Common myeloid progenitor, CD34-positive (primary cell): Measurements from ENCODE around the gene FAF2.

Experiments
- CTCF ChIA-PET: fragments of 350-600 bp; sonication (Branson Sonifier 250); formaldehyde crosslinking; loops from one replicate; lab custom pipeline; 2021; ENCODE audit warnings: antibody characterized with exemption; lab: Charles Lee
- POLR2A ChIA-PET: fragments of 350-600 bp; sonication (Branson Sonifier 250); formaldehyde crosslinking; loops from one replicate; lab custom pipeline; 2021; ENCODE audit warnings: antibody characterized with exemption; lab: Charles Lee
- DNase-seq, 3 donors: peaks; one replicate each; pipeline versions ENCODE4 v3.0.0 to v3.0.0-alpha.2; 2013
- H3K27ac ChIP-seq, 2 experiments: 1 replicate in 1 of 2; 2 replicates in 1 of 2; pipeline ENCODE4 v1.7.0; 2013; ENCODE audit warnings: inconsistent platforms in 2 of 2, low read length in 2 of 2, mild to moderate bottlenecking in 2 of 2, low read depth in 1 of 2, moderate library complexity in 1 of 2; ENCODE audit not compliant: severe bottlenecking in 2 of 2, insufficient read depth in 1 of 2, poor library complexity in 1 of 2
- H3K27me3 ChIP-seq, 5 experiments: replicated peaks in 2 of 5; 1 replicate in 3 of 5; 2 replicates in 2 of 5; pipeline versions ENCODE4 v1.6.1 to v1.7.0; 2013; ENCODE audit warnings: low read length in 4 of 5, mild to moderate bottlenecking in 2 of 5, moderate library complexity in 2 of 5, inconsistent platforms in 1 of 5; ENCODE audit not compliant: insufficient read depth in 5 of 5, control insufficient read depth in 4 of 5
- H3K36me3 ChIP-seq, 4 experiments: 1 replicate in 2 of 4; 2 replicates in 2 of 4; pipeline versions ENCODE4 v1.6.1 to v1.7.0; 2013; ENCODE audit warnings: low read length in 3 of 4, control low read depth in 1 of 4, mild to moderate bottlenecking in 1 of 4; ENCODE audit not compliant: control insufficient read depth in 4 of 4, insufficient read depth in 4 of 4
- H3K4me1 ChIP-seq, 4 experiments: 1 replicate in 3 of 4; 2 replicates in 1 of 4; pipeline versions ENCODE4 v1.6.1 to v1.7.1; 2013; ENCODE audit warnings: low read length in 3 of 4, mild to moderate bottlenecking in 3 of 4, control low read depth in 1 of 4, inconsistent platforms in 1 of 4, moderate library complexity in 1 of 4; ENCODE audit not compliant: control insufficient read depth in 4 of 4, insufficient read depth in 4 of 4; ENCODE audit errors: control extremely low read depth in 1 of 4
- H3K4me3 ChIP-seq, 7 experiments: 1 replicate in 4 of 7; 2 replicates in 3 of 7; pipeline versions ENCODE4 v1.5.1 to v1.7.0; 2013; ENCODE audit warnings: mild to moderate bottlenecking in 7 of 7, low read length in 6 of 7, moderate library complexity in 6 of 7, inconsistent platforms in 2 of 7, low read depth in 2 of 7, control low read depth in 1 of 7; ENCODE audit not compliant: insufficient read depth in 4 of 7, control insufficient read depth in 1 of 7; ENCODE audit errors: extremely low read depth in 1 of 7
- H3K9me3 ChIP-seq, 5 experiments: 1 replicate in 4 of 5; 2 replicates in 1 of 5; pipeline versions ENCODE4 v1.6.1 to v1.7.1; 2013; ENCODE audit warnings: low read length in 4 of 5, mild to moderate bottlenecking in 2 of 5, inconsistent platforms in 1 of 5, low read depth in 1 of 5, moderate library complexity in 1 of 5; ENCODE audit not compliant: control insufficient read depth in 4 of 5, insufficient read depth in 2 of 5; ENCODE audit errors: control extremely low read depth in 1 of 5
- whole genome bisulfite sequencing: methylation state at CpG from one replicate; pipeline ENCODE4 v1.1.5; 2013; ENCODE audit not compliant: insufficient coverage; 5-methylcytosine and 5-hydroxymethylcytosine counted together

The FAF2 gene

DNA sequence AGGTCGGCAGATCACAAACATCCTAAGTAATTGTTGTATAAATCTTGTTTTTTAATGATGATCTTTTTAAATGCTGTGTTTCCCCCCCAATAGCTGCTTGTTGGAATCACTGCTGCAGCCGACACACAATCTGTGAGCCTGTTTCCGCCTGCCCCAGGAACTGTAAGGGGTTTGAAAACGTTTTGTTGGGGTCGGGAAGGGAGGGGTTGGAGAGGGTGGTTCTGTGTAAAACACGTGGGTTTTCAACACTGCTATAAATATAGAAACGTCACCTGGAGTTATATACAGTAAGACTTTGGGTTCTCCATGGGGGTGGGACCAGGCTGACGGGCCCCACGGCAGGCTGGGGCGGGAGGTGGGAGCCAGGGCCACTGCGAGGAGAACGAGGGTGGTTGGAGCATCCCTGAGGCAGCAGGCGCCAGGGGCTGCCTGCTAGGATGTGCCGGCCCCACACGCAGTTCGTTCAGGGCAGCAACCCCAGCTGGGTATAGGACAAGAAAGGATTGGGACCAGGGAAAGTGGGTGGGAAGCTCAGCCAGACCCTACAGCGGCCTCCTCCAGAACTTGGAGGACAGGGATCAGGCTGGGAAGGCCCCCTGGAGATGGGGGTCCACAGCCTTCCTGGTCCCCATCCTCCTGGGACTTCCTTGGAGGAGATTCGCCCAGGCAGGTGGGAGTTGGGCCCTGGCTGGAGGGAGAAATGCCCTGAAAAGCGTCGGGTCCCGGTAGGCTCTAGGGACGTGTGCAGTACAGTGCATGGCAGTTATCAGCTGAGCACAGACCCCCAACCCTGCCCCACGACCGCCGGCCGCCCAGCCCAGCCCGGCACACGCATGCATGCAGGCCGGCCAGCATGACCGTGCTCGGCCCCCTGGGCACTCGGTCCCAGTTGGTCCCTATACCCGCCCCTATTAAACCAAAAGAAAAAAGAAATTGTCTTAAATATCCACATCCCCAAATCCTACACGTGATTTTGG is 79.3 kb downstream of the FAF2 start:
- POLR2A ChIA-PET = interaction anchor here (1.2 to 1.8 kb wide), 2 partner anchors 10 to 16 kb away, joined by 4 to 8 read pairs; partner anchors contain the start of gene RNF44
- CTCF ChIA-PET = no interaction called here
- H3K9me3 ChIP-seq = no peaks in the 10 kb centered on the region
- no peak overlapping the region for H3K4me3 ChIP-seq
- peaks cover 9 to 52% (median 39%) of the 10 kb centered on the region in 4 experiments for H3K36me3 ChIP-seq
- no peak for DNase-seq
- H3K4me1 ChIP-seq = peaks cover 0 to 53% (median 37%) of the 10 kb centered on the region in 4 experiments
- H3K27ac ChIP-seq = no peak overlapping the region
- WGBS = 88% methylated on average over 29 of the region's 34 CpGs
- H3K27me3 ChIP-seq = no peaks in the 10 kb centered on the region

DNA sequence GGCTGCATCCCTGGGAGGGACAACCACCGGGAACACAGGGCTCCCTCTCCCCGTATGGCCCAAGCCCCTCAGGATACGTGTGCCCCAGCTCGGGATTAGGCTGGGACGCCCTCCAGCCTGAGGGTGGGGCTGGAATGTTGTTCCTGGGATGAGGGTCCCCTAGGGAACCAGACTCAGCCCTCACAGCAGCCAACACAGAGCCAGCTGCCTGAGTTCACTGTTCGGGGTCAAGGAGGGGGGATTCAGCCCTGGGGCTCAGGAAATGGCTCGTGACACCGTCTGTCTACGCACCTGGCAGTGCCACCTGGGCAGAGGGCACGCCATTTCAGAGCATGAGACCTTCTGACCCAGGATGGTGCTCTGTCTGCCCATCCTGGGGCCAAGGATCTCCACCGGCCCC is 80.1 kb downstream of the FAF2 start:
- 91% methylated on average over 11 of the region's 11 CpGs for WGBS
- H3K4me3 ChIP-seq = no peak overlapping the region
- peaks cover 0 to 58% (median 45%) of the 10 kb centered on the region in 4 experiments for H3K4me1 ChIP-seq
- H3K27me3 ChIP-seq = no peaks in the 10 kb centered on the region
- no peak for DNase-seq
- ChIA-PET CTCF (interaction anchor here (0.6 to 1.8 kb wide), 2 partner anchors 11 to 42 kb away, joined by 3 to 4 read pairs; no protein-coding TSS in a partner anchor), POLR2A (interaction anchor here (1.8 kb wide), 1 partner anchor 9 kb away, joined by 8 read pairs; the partner anchor contains the start of gene RNF44)
- no peak overlapping the region for H3K27ac ChIP-seq
- no peaks in the 10 kb centered on the region for H3K9me3 ChIP-seq
- H3K36me3 ChIP-seq = peaks cover 9 to 52% (median 39%) of the 10 kb centered on the region in 4 experiments

DNA sequence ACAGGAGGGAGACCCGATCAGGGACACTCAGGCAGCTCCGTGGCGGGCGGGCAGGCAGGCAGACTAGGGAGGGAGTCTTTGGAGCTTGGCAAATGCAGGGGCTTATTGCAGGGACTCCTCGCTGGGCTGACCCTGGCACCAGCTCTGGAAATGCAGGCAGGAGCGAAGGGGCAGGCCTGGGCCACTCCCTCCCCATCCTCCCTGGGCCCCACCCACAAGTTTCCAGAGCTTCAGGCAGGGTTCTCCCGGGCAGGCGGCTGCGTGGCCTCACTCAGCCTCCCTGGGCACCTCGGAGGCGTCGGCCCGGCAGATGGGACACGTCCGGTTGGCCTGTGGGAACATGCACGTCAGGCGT is 80.6 kb downstream of the FAF2 start:
- Histone ChIP-seq H3K4me3 (no peak overlapping the region), H3K36me3 (peaks cover 9 to 52% (median 39%) of the 10 kb centered on the region in 4 experiments), H3K9me3 (no peaks in the 10 kb centered on the region), H3K27me3 (no peaks in the 10 kb centered on the region), H3K4me1 (peaks cover 2 to 60% (median 48%) of the 10 kb centered on the region in 4 experiments), H3K27ac (no peak overlapping the region)
- WGBS = 96% methylated on average over 16 of the region's 17 CpGs
- ChIA-PET CTCF (interaction anchor here (0.6 to 3.4 kb wide), 5 partner anchors 9 to 41 kb away, joined by 3 to 29 read pairs (median 4); no protein-coding TSS in a partner anchor), POLR2A (interaction anchor here (1.8 kb wide), 1 partner anchor 9 kb away, joined by 8 read pairs; the partner anchor contains the start of gene RNF44)
- DNase-seq = no peak

DNA sequence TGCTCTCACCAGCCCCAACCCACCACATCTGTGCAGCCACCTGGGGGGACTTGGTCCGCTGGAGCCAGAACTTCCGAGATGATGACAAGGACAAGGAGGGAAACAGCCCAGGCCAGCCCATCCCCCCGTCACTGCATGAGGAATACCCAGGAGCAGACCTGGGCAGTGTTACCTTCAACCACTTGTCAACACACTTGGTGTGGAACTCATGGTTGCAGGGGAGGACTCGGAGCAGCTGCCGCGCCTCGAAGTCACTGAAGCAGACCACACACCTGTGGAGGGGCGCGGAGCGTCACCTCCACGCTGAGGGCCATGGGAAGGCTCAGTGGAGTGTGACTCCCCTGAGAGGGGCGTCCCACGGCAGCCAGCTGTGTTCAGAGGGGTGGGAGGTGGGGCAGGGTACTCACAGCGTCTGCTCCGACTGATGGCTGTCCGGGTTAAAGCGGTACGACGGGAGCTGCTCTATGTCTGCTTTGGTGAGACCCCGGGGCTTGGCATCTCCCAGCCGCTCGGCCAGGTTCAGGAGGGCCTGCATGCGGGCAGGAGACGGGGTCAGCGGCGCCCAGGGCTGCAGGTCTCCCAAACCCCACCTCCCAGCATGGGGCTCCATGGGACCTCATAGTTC is 81.0 kb downstream of the FAF2 start:
- H3K27ac ChIP-seq = no peak overlapping the region
- 93% methylated on average over 24 of the region's 26 CpGs for WGBS
- H3K4me3 ChIP-seq = no peak overlapping the region
- H3K9me3 ChIP-seq = no peaks in the 10 kb centered on the region
- no peak for DNase-seq
- peaks cover 3 to 61% (median 53%) of the 10 kb centered on the region in 4 experiments for H3K4me1 ChIP-seq
- no peaks in the 10 kb centered on the region for H3K27me3 ChIP-seq
- ChIA-PET CTCF (interaction anchor here (1.0 to 3.4 kb wide), 7 partner anchors 9 to 113 kb away, joined by 3 to 29 read pairs (median 4); partner anchors contain the start of gene CLTB), POLR2A (interaction anchor here (1.8 to 2.7 kb wide), 3 partner anchors 8 to 81 kb away, joined by 5 to 11 read pairs (median 8); partner anchors contain the start of genes FAF2 and RNF44)
- H3K36me3 ChIP-seq = peaks cover 9 to 52% (median 40%) of the 10 kb centered on the region in 4 experiments

DNA sequence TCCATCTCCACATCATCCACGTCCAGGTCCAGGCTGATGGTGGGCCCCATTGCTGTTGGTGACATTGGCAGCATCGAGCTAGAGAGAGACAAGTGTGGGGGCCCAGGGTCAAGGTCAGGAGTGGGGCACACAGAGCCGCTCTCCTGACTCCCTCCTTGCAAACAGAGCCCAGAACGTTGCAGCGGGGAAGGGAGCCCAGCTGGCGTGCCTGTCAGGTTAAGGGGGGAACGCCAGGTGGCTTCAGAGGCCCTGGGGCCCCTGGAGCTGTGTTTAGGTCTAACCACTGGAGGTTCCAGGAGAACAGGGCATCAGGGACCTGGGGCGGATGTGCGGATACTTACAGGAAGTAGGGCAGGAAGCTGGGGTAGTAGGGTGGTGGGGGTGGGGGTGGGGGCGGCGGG is 81.6 kb downstream of the FAF2 start:
- CTCF ChIA-PET = interaction anchor here (0.6 to 3.4 kb wide), 8 partner anchors 8 to 113 kb away, joined by 3 to 29 read pairs (median 4); partner anchors contain the start of gene CLTB
- peaks cover 6 to 66% (median 58%) of the 10 kb centered on the region in 4 experiments for H3K4me1 ChIP-seq
- 13% methylated on average over 5 of the region's 11 CpGs for WGBS

DNA sequence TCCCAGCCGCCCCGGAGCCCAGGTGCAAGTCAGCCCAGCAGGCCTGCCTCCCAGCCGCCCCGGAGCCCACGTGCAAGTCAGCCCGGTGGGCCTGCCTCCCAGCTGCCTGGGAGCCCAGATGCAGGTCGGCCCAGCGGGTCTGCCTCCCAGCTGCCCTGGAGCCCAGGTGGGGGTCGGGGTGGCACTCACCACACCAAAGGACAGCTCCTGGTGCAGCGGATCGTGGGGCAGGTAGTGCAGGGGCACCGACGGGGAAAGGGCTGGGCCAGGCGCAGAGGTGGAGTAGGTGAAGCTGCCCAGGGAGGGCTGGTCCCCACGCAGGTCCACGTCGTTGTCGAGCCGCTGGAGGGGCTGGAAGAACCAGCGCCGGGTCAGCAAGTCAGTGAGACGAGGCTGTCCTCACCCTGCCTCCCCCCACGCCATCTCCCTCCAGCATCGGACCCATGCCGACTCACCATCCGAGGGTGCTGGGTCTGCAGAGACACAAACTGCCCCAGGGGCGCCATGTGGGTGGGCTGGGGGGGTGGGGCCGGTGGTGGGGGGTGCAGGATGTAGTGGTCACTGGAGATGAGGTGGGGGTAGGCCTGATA is 82.3 kb downstream of the FAF2 start:
- ChIA-PET CTCF (interaction anchor here (0.6 to 3.4 kb wide), 8 partner anchors 8 to 114 kb away, joined by 3 to 29 read pairs (median 4); partner anchors contain the start of gene CLTB), POLR2A (interaction anchor here (1.8 to 2.7 kb wide), 2 partner anchors 12 to 82 kb away, joined by 5 to 11 read pairs; partner anchors contain the start of gene FAF2)
- Histone ChIP-seq H3K4me3 (peak overlapping the region in 2 of 7 experiments; percentile 16 to 28), H3K4me1 (peaks cover 9 to 74% (median 65%) of the 10 kb centered on the region in 4 experiments), H3K9me3 (no peaks in the 10 kb centered on the region), H3K36me3 (peaks cover 9 to 57% (median 39%) of the 10 kb centered on the region in 4 experiments), H3K27me3 (no peaks in the 10 kb centered on the region), H3K27ac (no peak overlapping the region)
- peak in 2 of 3 donors; percentile 41 to 60 for DNase-seq
- WGBS = 26% methylated on average over 14 of the region's 28 CpGs

More for the DNA sequence above, 81.6 kb downstream of the FAF2 start:
- DNase-seq = peak in 2 of 3 donors; percentile 76 to 83
- Histone ChIP-seq H3K27me3 (no peaks in the 10 kb centered on the region), H3K27ac (no peak overlapping the region), H3K4me3 (peak overlapping the region in 1 of 7 experiments; percentile 7), H3K36me3 (peaks cover 9 to 55% (median 41%) of the 10 kb centered on the region in 4 experiments), H3K9me3 (no peaks in the 10 kb centered on the region)
- POLR2A ChIA-PET = interaction anchor here (1.8 to 2.7 kb wide), 2 partner anchors 13 to 81 kb away, joined by 5 to 11 read pairs; partner anchors contain the start of gene FAF2
